GM12872 (cell line): ENCODE measurements around the gene LRATD1.

Experiments
- TF ChIP-seq, protein P1 (sequence below): IDR thresholded peaks from 3 replicates; pipeline ENCODE4 v1.5.1; 2011; ENCODE audit warnings: low read depth, mild to moderate bottlenecking, low read length, moderate library complexity; ENCODE audit not compliant: insufficient read depth

The LRATD1 gene

DNA sequence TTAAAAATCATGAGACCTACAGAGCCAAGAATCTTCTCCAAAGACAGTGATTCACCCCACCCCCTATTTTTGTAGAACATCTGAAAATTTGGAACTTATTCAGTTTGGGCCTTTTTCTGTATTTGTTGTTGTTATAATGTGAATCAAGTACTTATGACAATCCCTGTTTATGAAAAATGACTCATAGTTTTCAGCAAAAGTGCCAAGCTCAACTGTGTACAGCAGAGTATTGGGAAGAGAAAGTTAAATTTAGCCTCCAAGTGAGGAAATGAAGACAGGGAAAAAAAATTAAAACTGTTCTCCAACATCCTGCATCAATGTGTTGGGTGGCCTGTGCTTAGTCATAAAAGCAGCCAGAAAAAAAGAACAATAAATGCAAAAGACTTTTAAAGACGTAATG is 46.2 kb downstream of the LRATD1 start:
- TF ChIP-seq, protein P1, sequence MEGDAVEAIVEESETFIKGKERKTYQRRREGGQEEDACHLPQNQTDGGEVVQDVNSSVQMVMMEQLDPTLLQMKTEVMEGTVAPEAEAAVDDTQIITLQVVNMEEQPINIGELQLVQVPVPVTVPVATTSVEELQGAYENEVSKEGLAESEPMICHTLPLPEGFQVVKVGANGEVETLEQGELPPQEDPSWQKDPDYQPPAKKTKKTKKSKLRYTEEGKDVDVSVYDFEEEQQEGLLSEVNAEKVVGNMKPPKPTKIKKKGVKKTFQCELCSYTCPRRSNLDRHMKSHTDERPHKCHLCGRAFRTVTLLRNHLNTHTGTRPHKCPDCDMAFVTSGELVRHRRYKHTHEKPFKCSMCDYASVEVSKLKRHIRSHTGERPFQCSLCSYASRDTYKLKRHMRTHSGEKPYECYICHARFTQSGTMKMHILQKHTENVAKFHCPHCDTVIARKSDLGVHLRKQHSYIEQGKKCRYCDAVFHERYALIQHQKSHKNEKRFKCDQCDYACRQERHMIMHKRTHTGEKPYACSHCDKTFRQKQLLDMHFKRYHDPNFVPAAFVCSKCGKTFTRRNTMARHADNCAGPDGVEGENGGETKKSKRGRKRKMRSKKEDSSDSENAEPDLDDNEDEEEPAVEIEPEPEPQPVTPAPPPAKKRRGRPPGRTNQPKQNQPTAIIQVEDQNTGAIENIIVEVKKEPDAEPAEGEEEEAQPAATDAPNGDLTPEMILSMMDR = no peak

- TF ChIP-seq, protein P1 = no peak
Observed at GRCh38 chr2:14681608-14682007, 49.1 kb downstream of the LRATD1 start.
